GM12801 (cell line): ENCODE measurements around the gene MTRFR.

Experiments used
- CTCF ChIP-seq: IDR thresholded peaks from one replicate; pipeline ENCODE4 v1.5.1; 2011; ENCODE audit warnings: control low read depth; ENCODE audit not compliant: insufficient read length; ENCODE audit errors: extremely low read depth

The MTRFR gene

DNA sequence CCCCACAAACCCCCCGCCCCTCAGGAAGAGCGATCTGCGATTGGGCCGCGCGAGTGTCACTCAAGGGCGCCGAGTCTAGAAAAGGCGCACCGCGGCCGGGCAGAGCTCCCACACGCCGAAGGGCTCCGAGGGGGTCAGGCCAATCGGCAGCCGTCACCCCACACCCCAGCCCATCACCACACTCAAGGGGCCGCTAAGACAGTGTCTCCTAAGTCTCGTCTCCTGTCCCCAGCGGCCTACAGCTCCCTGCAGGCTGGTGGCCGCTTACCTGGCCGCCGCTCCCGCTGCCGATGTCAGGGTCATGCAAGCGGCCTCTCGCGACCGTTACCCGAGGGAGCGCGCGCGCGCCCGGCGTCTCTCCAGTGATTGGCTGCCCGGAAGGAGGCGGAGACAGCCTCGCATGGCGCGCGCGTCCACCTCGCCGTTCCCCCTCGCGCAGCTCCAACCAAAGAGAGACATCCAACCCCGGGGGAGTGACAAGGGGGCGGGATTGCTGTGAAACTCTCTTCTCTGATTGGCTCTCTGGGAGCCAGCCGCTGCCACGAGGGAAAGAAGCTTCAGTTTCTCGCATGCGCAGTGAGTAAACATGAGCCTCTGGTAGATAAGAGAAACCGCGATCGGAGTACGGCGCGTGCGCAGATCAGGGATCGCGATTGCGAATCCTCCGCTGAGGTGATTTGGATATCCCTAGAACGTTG is at the start of gene MTRFR, which contains the start of gene MPHOSPH9:
MTRFR (plus strand) TSS at position 630 of the 698 bp plus-strand sequence. CDS start 20,239 bp downstream, outside the sequence.
MPHOSPH9 (minus strand) TSS at position 335 of the 698 bp plus-strand sequence. CDS start 2,777 bp downstream, outside the sequence.
- TF ChIP-seq CTCF: no peak

DNA sequence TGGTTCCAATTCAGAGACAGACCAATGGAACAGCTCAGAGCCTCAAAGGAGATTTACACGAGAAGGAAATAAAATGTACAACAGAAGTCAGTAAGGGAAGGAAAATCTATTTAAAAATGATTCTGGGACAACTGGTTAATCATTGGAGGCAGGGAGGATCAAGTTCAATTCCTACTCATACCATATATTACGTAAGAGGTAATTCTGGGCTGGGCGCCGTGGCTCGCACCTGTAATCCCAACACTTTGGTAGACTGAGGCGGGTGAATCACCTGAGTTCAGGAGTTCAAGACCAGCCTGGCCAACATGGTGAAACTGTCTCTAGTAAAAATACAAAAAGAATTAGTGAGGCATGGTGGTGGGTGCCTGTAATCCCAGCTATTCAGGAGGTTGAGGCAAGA is 45.6 kb upstream of the MTRFR start:
- TF ChIP-seq CTCF: no peak

DNA sequence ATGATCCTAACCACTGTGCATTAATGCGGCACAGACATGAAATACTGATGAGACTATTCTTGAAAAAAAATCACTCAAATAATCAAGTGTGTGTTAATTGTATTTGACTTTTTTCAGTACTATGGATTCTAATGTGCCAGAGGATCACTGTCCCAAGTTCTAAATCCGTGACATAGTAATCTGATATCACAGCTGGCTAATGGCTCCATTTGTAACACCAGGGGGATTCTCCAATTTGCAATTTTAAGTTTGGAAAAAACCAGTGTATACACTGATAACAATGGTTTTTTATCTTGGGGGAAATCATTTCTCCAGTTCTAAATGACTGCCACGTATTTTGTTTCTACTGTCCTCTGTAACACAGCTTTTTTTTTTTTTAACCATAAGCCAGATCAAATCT is 33.3 kb upstream of the MTRFR start:
- no peak for TF ChIP-seq CTCF

DNA sequence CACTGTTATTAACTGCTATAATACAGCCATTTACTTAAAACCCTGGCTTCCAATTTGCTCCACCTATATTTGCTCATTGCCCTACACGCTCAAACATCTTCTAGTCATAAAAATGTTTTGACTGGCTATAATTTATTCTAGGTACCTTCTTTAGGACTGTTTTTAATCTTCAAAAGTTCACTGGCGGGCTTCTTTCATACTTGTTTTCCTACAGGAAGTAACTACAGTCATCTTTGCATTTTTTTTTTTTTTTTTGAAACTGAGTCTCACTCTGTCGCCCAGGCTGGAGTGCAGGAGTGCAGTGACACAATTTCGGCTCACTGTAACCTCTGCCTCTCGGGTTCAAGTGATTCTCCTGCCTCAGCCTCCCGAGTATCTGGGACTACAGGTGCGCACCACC is 32.8 kb upstream of the MTRFR start:
- TF ChIP-seq CTCF: no peak

DNA sequence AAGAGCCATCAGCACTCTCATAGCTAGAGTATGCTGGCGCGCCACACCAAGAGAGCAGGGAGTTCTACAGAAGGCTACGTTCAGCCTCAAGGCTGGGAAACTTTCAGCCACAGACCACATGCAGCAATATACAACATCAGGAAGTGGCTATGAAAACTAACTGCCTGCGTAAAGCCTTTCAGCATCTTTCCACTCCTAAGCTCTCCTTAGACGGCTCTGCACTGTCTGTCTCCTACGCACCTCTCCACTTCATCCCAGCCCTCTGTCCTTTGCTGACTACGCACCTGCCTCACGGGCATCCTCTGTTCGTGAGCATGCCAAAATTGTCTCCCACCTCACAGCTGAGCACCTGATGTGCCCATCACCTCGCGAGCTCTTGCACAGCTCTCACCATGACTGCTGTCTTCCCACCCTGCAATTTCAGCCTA is 10.0 kb upstream of the MTRFR start:
- no peak for TF ChIP-seq CTCF

GRCh38 chr12:123225443-123225842 is 7.8 kb upstream of the MTRFR start:
- no peak for TF ChIP-seq CTCF

DNA sequence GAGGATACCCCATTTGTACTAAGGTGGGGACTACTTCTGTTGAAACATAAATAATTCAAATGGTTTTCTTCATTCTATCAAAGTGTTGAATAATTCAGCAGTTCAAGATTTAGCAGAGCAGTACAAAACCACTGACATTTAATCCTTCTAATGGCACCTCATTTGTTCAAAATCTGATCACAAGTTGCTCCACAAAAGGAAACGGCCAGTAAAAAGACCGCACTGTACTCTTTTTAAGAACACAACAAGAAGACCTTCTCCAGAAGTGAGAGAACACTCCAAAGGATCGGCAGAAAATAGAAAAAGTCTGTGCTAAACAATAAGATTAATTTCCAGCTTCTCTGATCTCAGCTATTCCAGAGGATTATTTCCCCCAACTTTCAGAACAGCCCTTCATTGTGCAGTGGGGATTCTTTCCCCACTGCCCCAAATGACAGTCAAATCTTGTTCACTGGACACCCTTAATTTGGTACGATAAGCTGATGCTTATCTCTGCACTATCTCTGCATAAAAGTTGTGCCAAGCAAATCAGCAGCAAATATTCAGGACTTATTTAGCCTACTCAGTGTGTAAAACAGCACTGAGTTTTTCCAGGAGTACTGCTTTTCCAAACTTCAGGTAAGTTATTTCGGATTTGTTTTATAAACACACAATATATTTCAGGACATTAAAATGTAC is 5.5 kb upstream of the MTRFR start:
- TF ChIP-seq CTCF: no peak
